HG02884 (cell line): ENCODE measurements around the gene NELL1.

Source experiments
- ATAC-seq: cut with Tn5 transposase; IDR thresholded peaks from one replicate; pipeline ENCODE4 v1.9.1; 2021; ENCODE audit warnings: mild to moderate bottlenecking, moderate library complexity; ENCODE audit not compliant: unreplicated experiment

Gene NELL1

DNA sequence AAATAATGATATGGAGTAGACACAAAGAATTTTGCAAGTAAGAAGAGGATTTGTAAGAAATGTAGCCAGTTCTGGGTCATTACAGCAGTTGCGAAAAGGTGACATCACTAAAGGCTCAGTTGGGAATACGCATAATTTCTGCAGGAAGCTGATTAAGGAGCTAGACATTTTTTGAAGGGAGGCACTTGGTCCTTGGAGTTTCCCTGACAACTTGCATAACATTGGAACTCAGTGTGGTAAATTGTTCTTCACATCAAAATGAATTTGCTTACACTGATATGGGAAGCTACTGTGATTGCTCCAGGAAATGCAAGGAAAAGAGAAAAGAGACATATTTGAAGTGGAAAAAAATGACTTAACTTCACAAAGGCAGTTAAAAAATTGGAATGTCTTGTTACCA is 626.1 kb downstream of the NELL1 start:
- no peak for ATAC-seq

DNA sequence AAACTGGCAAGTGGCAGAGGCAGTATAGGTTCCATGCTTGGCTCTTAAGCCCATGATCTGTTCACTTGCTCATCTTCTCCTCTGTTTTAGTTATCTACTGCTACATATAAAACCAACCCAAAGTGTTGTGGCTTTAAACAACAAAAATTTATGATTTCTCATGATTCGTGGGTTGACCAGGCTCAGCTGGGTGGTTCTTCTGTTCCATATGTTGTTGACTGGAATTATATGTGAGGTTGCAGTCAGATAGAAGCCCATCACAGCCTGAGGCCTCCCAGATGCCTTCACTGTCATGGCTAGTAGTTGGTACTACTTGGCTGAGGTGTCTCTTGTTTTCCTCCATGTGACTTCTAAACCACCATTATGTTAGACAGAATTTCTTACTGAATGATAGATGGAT is 632.6 kb downstream of the NELL1 start:
- ATAC-seq = no peak

DNA sequence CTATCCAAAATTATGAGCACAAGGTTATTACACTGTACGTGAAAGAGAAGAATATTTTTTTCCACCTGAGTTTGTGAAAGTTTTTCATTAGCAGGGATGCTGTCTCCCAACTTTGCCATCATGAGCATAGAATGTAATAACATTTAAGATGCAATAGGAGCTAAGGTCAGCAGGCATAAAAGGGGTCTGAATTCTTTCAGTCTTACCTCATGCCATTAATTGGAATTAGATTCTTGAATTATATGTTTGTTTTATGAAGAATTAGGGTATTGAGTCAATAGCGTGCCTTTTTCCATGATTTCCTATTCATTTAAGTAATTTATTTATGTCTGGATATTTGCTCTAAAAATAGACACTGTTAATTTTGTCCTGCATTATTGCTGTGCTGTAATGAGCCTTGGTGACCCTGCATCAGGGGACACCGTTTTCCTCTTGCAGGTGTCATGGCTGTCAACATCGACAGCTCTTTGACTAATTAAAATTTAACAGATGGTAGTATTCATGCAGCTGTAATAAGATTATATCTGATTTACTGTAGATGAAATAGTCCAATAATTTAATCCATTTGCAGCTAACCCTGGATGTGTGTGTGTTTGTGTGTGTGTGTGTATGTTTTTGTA is 637.5 kb downstream of the NELL1 start:
- no peak for ATAC-seq

DNA sequence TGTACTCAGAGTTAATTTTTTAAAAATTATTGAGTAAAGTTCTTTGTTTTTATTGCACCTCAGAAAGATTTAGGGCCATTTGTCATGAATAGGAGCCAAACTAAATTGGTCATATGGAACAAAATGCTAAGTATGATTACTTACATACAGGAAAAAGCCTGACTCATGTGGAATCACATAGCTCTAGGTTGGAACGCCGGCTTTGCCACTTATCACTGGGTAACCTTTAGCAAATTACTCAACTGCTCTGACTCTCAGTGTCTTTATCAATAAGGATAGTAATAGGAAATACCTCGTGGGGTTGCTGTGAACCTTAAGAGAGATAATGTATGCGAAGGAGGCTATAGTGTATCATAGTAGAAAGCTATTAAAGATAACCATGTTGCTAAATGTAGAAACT is 638.5 kb downstream of the NELL1 start:
- ATAC-seq = no peak

DNA sequence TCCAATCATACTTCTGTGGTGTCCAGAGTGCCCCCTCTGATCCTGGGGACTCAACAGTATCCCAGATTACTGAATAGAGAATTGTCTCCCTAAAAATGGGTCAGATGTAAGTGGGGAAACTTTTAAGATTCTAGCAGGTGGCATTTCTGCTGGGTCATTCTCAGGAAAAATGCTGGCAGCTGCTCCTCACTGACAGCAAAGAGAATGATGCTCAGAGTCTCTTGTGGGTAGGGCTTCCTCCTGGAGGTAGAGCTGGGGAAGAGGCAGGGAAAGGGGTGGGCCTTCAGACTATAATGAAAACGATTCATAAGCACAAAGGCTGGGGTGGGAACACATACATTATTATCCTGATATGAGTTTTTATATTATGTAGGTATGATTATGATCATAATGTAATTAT is 647.2 kb downstream of the NELL1 start:
- ATAC-seq = no peak

DNA sequence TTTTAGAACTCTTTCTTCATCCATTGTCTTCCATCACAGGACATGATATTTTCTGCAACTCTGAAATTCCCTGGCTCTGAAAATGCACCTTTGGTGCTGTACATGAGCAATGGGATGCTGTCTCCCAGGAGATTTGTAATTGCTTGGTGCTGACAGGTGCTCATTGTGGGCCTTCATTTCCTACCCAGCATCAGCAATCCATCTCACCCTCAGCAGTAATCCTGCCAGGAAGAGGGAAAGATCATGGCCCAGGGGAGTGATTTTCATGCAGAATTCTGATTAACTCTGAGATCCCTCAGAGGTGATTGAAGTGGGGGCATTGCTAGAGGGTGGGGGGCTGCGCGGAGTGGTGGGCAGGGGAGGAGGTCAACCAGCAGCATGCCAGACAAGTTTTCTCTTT is 651.7 kb downstream of the NELL1 start:
- no peak for ATAC-seq

DNA sequence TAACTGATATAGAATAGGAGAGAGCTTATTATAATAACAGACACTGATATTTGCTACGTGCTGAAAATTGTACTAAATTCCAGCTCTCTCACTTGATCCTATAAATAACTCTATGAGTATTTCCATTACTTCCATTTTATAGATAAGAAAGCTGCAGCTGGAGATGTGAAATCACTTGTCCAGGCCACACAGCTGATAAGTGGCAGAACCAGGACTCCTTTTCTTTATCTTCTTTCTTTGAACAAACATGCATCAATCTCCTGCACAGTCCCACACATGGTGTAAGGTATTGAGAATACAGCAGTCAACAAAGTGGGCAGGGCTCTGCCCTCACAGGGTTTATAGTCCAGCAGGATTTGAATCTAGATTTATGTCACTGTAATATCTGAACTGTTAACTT is 652.1 kb downstream of the NELL1 start:
- ATAC-seq = no peak

DNA sequence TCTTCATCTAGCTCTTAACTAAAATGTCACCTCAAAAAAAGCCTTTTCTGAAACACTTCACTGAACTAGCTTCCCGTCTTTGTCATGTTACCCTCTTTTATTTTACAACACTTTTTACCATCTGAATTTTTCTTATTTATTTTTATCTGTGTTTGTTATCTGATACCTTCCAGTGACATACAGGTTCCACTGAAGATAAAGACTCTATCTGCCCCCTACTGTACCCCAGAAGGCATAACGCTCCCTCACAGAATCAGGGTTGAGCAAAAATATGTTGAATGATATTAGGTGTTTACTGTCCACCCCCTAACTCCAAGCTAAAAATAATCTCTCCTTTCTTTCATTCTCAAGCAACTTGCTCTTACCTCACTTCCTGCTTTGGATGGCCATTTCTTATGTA is 654.2 kb downstream of the NELL1 start:
- ATAC-seq = no peak

DNA sequence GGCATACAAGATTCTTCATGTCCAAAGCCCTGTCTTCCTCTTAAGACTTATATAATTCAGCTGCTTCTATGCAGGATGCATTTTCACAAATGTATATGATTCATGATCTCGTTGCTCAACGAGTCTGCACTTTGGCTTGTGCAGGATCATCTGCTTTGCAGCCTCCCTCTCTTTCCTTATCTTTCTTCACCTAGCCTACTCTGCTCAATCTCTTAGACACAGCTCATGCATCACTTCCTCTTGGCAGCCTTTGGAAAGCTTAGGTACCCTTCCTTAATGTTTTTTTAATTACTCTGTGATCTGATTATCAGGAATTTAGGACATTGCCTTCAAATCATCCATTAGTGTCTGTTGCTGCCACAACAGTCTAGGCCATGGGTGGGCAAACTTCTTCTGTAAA is 673.8 kb downstream of the NELL1 start:
- ATAC-seq = no peak

DNA sequence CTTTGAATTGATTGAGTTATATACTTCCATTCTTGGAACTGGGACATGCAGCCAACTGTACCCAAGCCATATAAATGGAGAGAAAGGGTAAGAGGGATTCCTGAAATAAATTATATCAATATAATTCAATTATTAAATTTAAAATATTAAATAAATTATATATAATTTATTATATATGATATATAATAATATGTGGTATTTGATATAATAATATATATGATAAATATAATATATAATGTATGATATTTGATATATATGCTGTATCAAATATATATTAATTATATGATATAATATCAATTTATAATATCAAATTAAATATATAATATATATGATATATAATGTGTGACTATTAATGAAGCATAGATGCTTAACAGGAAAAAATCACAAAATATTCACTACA is 677.0 kb downstream of the NELL1 start:
- no peak for ATAC-seq

DNA sequence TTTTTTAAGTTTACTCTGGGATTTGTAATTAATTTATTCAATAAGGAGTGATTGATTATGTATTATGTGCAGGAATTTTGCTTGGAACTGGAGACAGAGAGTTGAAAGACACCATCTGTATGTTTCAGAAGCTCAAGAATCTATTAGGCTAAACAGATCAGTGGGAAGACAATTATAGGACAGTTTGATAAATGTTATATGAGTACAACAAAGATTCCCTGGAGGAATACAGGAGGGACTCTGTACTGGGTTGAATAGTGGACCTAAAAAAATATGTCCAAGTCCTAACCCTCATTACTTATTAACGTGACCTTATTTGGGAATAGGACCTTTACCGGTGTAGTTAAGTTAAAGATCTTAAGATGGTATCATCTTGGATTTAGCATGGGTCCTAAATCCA is 681.2 kb downstream of the NELL1 start:
- ATAC-seq = no peak

DNA sequence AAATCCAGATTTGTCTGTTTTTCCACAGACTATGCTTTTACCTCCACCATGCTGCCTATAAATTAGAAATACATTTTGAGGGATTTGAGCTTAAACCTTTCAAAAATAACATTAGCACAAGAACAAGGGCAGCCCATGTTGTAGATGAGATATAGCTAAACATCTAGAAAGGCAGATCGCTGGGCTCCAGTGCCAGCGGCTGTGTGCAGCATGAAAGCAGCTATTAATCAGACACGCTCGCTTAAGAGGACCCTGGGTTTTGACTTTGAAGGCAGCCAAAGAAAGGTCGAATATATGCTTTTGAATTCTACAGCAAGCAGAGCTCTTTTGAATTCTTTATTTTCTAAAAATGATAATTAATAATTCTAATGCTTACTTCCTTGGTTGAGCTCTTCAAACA is 684.0 kb downstream of the NELL1 start:
- ATAC-seq = no peak

DNA sequence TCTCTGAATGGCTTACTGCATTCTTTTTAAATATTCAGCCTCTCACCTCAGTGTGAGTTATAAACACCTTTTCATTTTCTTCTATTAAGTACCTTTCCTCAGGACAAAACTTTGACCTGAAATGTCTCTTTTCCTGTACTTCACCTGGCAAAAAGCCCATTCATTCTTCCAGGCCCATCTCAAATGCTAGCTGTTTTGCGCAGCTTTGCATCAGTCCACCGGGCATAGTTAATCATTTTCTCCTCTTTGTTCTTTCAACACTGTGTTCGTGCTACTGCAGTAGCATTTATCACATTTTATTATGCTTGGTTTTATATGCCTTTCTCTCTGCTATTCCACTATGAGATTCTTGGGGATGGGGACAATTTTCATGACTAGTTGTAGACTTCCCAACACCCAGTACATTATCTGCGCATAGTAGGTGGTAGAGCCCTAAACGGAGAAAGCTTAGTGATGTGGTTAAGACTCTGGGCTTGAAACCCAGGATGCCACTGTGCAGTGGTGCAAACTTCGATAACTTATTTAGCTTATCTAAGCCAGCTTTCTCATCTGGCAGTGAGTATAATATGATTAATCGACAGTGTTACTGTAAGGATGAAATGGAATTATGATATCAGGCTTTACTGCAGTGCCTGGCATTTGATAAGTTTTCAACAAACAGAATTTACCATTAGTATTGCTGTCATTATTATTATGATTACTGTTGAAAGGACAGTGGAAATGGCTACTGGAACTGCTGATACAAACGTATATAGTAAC is 695.7 kb downstream of the NELL1 start:
- ATAC-seq = no peak

DNA sequence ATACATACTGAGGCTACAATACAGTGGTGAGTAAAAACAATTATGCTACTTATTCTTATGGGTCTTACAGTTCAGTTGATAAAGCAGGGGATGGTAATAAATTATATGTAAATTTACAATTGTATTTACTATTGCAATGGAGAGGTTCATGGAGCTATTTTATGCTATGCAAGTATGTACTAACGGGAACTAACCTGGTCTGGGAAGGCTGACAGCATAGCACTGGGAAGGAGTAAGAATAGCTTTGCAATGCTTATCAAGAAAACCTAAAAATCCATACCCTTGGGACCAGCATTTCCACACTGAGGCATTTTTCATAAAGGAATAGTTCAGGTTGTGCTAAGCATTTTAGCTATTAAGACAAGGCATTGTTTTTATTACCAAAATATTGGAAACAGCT is 700.6 kb downstream of the NELL1 start:
- no peak for ATAC-seq

DNA sequence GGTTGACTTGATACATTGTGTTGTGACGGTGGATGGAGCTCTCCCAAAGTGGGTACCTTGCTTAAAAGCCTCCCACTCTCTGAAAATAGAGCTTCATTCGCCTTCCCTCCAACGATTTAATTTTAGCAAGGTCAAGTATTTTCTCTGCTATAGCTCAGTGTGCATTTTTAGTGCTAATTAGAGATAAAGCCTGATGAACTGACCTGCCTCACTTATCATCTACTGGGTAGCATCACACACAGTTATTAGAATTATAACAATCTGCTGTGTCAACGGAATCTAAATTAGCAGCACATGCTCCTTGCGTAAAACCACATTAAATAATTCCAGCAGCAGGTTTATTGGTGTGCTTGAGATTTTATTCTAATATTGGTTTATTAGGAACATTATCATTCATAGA is 701.7 kb downstream of the NELL1 start:
- ATAC-seq = no peak

DNA sequence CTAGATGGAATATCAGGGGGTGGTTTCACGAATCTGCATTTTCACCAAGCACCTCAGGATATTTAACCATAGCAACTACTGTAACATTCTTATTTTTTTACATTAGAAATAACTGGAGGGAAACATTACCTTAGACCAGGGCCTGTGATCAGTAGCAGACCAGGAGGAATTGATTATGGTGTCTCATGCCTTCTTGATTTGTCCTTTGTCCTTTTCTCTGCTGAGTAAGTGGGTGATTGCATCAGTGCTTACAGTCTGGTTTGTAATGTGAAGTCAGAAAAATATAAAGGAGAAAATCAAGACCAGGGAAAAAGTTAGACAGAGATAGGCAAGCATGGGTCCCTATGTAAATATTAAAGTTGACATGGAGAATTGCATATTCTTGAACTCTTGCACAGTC is 703.3 kb downstream of the NELL1 start:
- ATAC-seq = no peak

DNA sequence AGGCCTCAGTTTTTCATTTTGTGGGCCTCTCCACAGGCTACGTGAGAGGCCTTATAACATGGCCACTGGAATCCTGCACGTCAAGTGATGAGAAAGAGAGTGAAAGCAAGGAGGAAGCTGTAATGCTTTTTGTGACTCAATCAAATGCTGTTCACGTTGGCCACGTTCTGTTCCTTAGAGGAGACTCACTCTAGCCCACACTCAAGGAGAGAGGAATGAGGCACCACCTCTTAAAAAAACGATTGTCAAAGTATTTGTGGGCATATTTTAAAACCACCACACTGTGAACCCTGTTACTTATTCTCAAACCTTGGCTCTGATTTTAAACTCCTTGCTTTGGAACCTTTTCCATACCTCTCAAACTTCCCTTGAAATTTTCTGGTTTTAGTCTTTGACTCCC is 705.0 kb downstream of the NELL1 start:
- ATAC-seq = no peak

DNA sequence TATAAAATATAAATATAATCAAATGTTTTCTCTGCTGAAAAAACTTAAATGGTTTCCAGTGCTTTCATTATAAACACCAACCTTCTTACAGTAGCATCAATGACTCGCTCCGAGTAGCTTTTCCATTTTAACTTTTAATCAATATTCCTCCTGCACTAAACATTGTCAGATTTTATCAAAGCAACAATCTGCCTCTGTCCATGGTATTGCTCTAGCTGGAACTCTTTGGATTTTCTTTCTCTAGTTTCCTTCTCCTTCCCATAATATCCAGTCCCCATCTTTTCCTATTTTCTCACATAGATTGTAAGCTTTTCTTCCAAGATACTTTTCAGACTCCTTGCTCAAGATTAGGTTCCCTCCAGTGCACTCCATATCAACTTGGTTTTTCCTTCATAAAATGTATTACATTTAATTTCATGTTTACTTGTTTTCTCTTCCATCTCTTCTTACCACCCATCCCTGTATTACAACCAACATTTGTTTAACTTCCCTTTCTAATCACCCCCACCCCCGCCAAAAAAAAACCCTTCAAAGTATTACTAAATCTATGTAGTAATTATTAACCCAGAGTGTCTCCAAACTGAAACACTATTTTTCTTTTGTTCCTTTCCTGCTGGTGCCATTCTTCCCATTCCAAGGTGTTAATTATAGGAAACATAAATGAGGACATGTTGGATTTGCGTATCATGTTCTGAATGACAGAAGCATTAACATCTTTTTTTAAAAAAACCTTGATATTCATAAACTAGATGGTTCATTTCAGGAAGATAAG is 716.5 kb downstream of the NELL1 start:
- no peak for ATAC-seq

DNA sequence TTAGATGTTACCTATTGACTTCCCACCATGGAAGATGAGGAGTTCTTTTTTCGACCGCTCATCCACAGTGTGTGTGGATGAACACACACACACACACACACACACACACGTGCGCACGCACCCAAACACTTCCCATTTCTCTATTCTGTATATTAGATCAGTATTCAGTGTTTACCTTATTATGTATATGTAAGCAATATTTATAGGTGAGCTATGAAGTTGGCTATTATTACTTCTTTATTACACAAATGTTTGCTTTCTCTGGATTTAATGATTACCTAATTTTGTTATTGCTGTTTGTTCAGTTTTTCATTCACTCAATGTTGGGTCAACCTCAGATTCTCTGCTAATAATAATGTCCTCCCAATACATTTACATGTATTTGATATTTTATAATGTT is 721.0 kb downstream of the NELL1 start:
- no peak for ATAC-seq

DNA sequence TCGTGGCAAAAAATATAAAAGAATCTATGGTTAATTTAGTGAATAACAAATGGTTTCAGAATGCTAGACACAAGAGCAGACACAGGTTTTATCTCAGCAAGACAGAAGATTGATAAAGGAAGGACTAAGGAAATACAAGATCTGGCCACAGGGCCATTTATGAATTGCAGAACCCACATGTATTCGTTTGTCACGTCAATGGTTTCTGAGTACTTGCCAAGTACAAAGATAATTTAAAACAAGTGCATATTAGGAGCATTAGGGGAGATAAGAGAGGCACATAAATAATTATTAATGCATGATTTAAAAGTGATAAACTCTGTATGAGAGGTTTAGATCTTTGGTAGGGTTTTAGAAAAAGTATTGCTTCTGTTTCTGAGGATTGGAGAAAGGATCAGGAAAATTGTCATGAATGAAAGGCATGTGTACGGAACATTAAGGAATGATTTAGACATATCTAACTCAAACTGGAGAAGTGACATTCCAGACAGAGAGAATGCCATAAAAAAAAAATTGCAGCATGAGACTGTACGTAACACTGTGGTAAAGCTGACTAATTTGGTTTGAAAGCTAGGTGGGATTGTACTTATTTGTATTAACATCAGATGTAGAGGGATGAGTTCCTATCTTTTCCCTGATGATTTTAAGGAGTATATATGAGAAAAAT is 727.1 kb downstream of the NELL1 start:
- ATAC-seq = no peak

DNA sequence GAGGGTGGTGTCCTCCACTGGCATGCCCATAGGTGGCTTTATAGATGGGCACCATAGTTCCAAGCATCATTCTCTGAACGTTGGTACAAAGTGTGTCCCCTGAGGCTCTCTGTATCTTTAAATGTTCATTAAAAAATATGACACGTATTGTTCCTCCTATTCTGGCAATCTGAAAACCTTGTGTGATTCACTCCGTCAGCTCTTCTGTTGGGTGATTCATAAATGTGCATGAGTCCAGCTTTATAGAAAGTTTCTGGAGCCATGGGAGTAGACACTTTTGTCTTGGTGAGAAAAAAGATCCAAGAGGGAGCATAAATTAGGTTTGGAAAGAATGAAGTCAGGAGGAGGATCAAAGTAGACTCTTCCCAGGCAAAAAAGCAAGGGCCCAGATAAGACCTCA is 728.8 kb downstream of the NELL1 start:
- no peak for ATAC-seq

DNA sequence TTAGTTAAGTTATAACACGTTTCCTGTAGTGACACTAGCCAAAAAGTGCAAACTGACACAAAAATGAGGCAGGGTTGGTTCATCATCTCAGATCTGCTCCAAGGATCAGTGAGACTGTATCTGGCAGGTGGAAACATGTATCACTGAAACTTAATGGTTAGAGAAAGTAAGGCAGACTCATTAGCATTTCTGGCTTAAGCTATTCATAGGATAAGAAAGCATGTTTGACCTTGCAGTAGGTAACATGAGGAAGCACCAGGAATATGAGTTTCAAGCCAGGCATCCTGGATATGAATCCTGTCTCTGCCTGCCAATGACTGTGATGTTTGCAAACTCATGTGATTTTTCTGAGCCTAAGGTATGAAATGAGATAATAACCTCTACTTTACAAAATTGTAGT is 732.1 kb downstream of the NELL1 start:
- ATAC-seq = no peak
